HG02870 (cell line): ENCODE results near the gene ANKIB1.
"Not testable (repeated sequence)": the region's sequence is repeated elsewhere in the genome, so short reads cannot be mapped to it uniquely, and the experiment has no call there.

ENCODE experiments used
- ATAC-seq: cut with Tn5 transposase; IDR thresholded peaks from one replicate; pipeline ENCODE4 v1.9.1; 2021; ENCODE audit warnings: mild to moderate bottlenecking, moderate library complexity; ENCODE audit not compliant: unreplicated experiment

Gene ANKIB1, protein sequence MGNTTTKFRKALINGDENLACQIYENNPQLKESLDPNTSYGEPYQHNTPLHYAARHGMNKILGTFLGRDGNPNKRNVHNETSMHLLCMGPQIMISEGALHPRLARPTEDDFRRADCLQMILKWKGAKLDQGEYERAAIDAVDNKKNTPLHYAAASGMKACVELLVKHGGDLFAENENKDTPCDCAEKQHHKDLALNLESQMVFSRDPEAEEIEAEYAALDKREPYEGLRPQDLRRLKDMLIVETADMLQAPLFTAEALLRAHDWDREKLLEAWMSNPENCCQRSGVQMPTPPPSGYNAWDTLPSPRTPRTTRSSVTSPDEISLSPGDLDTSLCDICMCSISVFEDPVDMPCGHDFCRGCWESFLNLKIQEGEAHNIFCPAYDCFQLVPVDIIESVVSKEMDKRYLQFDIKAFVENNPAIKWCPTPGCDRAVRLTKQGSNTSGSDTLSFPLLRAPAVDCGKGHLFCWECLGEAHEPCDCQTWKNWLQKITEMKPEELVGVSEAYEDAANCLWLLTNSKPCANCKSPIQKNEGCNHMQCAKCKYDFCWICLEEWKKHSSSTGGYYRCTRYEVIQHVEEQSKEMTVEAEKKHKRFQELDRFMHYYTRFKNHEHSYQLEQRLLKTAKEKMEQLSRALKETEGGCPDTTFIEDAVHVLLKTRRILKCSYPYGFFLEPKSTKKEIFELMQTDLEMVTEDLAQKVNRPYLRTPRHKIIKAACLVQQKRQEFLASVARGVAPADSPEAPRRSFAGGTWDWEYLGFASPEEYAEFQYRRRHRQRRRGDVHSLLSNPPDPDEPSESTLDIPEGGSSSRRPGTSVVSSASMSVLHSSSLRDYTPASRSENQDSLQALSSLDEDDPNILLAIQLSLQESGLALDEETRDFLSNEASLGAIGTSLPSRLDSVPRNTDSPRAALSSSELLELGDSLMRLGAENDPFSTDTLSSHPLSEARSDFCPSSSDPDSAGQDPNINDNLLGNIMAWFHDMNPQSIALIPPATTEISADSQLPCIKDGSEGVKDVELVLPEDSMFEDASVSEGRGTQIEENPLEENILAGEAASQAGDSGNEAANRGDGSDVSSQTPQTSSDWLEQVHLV

GRCh38 chr7:92245487-92246359 is at the start of gene ANKIB1, which contains the start of gene KRIT1:
ANKIB1 (plus strand) TSS chr7:92245974; CDS start chr7:92294979, 49,005 bp downstream.
KRIT1 (minus strand) TSS chr7:92245914; CDS start chr7:92242135, 3,779 bp downstream.
- peak; percentile 77 for ATAC-seq

DNA sequence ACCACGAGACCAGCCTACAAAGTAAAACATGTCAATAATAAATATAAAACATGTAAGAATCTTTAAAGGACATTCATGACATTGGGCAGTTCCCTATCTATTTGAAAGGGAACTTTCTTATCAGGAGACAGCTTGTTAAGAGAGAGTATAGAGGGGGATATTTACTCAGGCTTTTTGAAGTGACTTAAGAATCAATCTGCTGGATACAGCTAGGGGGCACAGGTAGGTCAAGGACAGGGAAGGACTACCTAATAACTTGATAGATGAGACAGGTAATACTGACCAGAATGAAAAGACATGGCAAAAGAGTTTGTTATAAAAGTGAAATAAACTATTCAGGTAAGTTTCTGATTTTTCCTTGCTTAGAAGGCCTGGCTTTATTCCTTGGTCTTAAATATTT is 45.0 kb upstream of the ANKIB1 start:
- ATAC-seq, result no peak

DNA sequence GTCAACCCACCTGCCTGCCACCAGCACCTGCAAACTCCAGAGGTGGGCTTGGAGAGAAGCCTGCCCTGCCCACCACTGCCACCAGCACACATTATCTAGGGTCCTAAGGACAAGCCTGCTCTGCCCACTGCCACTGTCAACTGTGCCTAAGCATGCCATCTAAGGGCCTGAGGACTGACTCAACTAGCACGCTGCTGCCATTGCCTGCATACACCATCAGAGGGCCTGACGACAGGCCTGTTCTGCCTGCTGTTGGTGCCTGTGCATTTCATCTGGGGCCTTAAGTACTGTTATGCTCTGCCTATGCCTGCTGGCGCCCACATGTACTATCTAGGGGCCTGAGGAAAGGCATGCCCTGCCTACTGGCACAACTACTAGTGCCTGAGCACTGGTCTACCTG is 39.8 kb upstream of the ANKIB1 start:
- ATAC-seq, result no peak

GRCh38 chr7:92206672-92207071 is 39.1 kb upstream of the ANKIB1 start:
- ATAC-seq, result no peak

- ATAC-seq, result no peak
Measured at GRCh38 chr7:92221766-92222165, 24.0 kb upstream of the ANKIB1 start.

GRCh38 chr7:92226981-92227380 is 18.8 kb upstream of the ANKIB1 start:
- no peak for ATAC-seq

GRCh38 chr7:92228100-92228499 is 17.7 kb upstream of the ANKIB1 start:
- ATAC-seq, result no peak

- ATAC-seq, result no peak
Measured at GRCh38 chr7:92228742-92229141, 17.0 kb upstream of the ANKIB1 start.

- no peak for ATAC-seq
Measured at GRCh38 chr7:92230547-92230946, 15.2 kb upstream of the ANKIB1 start.

GRCh38 chr7:92242972-92243371 is 2.8 kb upstream of the ANKIB1 start:
- ATAC-seq, result no peak

DNA sequence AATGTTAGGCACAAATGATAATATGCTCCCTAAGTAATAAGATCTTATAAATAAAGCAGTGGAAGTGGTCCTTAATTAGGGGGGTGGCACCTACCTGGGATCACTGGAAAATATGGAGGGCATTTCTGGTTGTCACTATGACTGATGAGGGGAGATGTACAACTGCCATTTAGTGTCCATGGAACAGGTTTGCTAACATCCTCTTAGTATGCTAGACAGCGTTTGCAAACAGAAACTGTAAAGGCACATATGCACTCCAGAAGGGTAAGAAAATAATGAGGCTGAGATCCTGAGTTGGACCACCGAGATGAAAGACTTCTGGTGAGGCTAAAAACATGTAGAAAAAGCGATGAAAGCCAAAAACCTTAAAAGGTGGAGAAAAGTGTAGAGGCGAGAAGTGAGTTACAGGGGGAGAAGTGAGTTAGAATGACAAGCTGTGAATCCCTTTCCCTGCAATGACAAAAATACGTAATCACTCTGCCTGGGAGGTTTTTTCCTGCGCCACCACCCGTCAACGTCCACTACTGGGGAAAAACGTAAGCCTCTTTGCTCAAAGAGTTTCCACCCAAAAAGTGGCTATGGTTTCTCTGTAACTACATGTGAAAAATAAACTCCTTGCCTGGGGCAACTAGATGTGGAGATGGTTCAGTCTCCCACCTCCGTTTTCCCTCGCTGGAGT is 827 bp upstream of the ANKIB1 start:
- ATAC-seq, result peak; percentile 1

GRCh38 chr7:92246360-92247101 is 757 bp downstream of the ANKIB1 start:
- ATAC-seq, result peak; percentile 29

DNA sequence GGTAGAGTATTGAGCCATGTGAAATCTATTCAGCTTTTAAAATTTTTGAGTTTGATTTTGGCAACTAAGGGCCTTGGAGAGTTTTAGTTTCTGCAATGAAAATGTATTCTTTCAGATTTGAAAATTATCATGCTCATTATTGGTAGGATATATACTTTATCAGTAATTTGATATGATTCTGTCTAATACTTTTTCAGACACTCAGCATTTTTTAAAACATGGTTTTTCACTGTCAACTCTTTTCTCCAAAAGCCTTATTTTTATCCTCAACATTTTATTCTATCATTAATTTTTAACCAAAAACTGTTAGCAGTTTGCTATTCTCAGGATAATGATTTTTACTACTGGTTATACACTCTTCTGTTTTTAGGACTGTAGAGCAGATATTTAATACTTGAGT is 4.8 kb downstream of the ANKIB1 start:
- no peak for ATAC-seq

- ATAC-seq, result no peak
Measured at GRCh38 chr7:92251181-92251580, 5.4 kb downstream of the ANKIB1 start.

- ATAC-seq, result no peak
Measured at GRCh38 chr7:92253251-92253650, 7.5 kb downstream of the ANKIB1 start.

GRCh38 chr7:92254800-92255199 is 9.0 kb downstream of the ANKIB1 start:
- not testable (repeated sequence) for ATAC-seq

GRCh38 chr7:92255308-92255707 is 9.5 kb downstream of the ANKIB1 start:
- ATAC-seq, result no peak

GRCh38 chr7:92259062-92259461 is 13.3 kb downstream of the ANKIB1 start:
- no peak for ATAC-seq

- ATAC-seq, result no peak
Measured at GRCh38 chr7:92259610-92260247, 14.0 kb downstream of the ANKIB1 start.
